ENCODE data around the gene RSAD1. TPM values are rescaled to one million over a fixed set of nuclear protein-coding genes. Genes with fewer than 3 reads are reported as not detected.
"Not testable (repeated sequence)": the region's sequence is repeated elsewhere in the genome, so short reads cannot be mapped to it uniquely, and the experiment has no call there.

The RSAD1 gene
- total RNA-seq, 4 donors from 2014 or later, result 27.3 to 41.3 (median 30.1) TPM

GRCh38 chr17:50473901-50474300 is 4.8 kb upstream of the RSAD1 start:
- Histone ChIP-seq H3K4me1 (peaks cover 22% of the 10 kb centered on the region), H3K4me3 (no peak overlapping the region), H3K36me3 (peaks cover 39% of the 10 kb centered on the region), H3K9me3 (no peaks in the 10 kb centered on the region), H3K27ac (no peak overlapping the region), H3K27me3 (no peaks in the 10 kb centered on the region)
- DNase-seq (ENCODE audit: low spot score in 2 of 2), result no peak
- TF ChIP-seq POLR2AphosphoS5 (IDR thresholded peaks at IDR 0.05) (no peak), EP300 (IDR thresholded peaks at IDR 0.05) (no peak), POLR2A (IDR thresholded peaks at IDR 0.05) (no peak), CTCF (IDR thresholded peaks at IDR 0.05) (no peak)
- 91% methylated on average over 11 of the region's 11 CpGs for WGBS

GRCh38 chr17:50474523-50474922 is 4.1 kb upstream of the RSAD1 start:
- Histone ChIP-seq H3K4me1 (peaks cover 18% of the 10 kb centered on the region), H3K4me3 (no peak overlapping the region), H3K36me3 (peaks cover 39% of the 10 kb centered on the region), H3K9me3 (no peaks in the 10 kb centered on the region), H3K27me3 (no peaks in the 10 kb centered on the region), H3K27ac (no peak overlapping the region)
- 88% methylated on average over 2 of the region's 6 CpGs for WGBS
- DNase-seq (ENCODE audit: low spot score in 2 of 2), result no peak
- TF ChIP-seq POLR2AphosphoS5 (IDR thresholded peaks at IDR 0.05), result no peak
- TF ChIP-seq POLR2A (IDR thresholded peaks at IDR 0.05), result no peak

GRCh38 chr17:50475362-50475761 is 3.3 kb upstream of the RSAD1 start:
- Histone ChIP-seq H3K9me3 (no peaks in the 10 kb centered on the region), H3K36me3 (peaks cover 39% of the 10 kb centered on the region), H3K27ac (no peak overlapping the region), H3K27me3 (no peaks in the 10 kb centered on the region), H3K4me3 (no peak overlapping the region), H3K4me1 (peaks cover 20% of the 10 kb centered on the region)
- TF ChIP-seq EP300 (IDR thresholded peaks at IDR 0.05) (no peak), POLR2AphosphoS5 (IDR thresholded peaks at IDR 0.05) (no peak)
- 83% methylated on average over 4 of the region's 4 CpGs for WGBS
- no peak for DNase-seq (ENCODE audit: low spot score in 2 of 2)

GRCh38 chr17:50475775-50476544 is 2.7 kb upstream of the RSAD1 start:
- DNase-seq (ENCODE audit: low spot score in 2 of 2); H3K27me3 ChIP-seq; H3K4me3 ChIP-seq; H3K27ac ChIP-seq; H3K9me3 ChIP-seq: not testable (repeated sequence)
- 60% methylated on average over 25 of the region's 33 CpGs for WGBS
- Histone ChIP-seq H3K4me1 (peaks cover 21% of the 10 kb centered on the region), H3K36me3 (peaks cover 39% of the 10 kb centered on the region)

GRCh38 chr17:50476545-50477315 is 1.9 kb upstream of the RSAD1 start:
- DNase-seq (ENCODE audit: low spot score in 2 of 2), result no peak
- Histone ChIP-seq H3K9me3 (no peaks in the 10 kb centered on the region), H3K36me3 (peaks cover 31% of the 10 kb centered on the region), H3K4me3 (no peak overlapping the region), H3K27me3 (no peaks in the 10 kb centered on the region), H3K4me1 (peaks cover 26% of the 10 kb centered on the region), H3K27ac (no peak overlapping the region)
- TF ChIP-seq POLR2AphosphoS5 (IDR thresholded peaks at IDR 0.05) (no peak), POLR2A (IDR thresholded peaks at IDR 0.05) (no peak), CTCF (IDR thresholded peaks at IDR 0.05) (no peak), EP300 (IDR thresholded peaks at IDR 0.05) (no peak)
- WGBS, result 77% methylated on average over 18 of the region's 18 CpGs

GRCh38 chr17:50477976-50478375 is 684 bp upstream of the RSAD1 start:
- Histone ChIP-seq H3K4me3 (peak overlapping the region; percentile 76), H3K27ac (peak overlapping the region; percentile 87), H3K9me3 (no peaks in the 10 kb centered on the region), H3K4me1 (peaks cover 38% of the 10 kb centered on the region), H3K27me3 (no peaks in the 10 kb centered on the region), H3K36me3 (peaks cover 27% of the 10 kb centered on the region)
- TF ChIP-seq CTCF (IDR thresholded peaks at IDR 0.05) (no peak), POLR2AphosphoS5 (IDR thresholded peaks at IDR 0.05) (no peak), POLR2A (IDR thresholded peaks at IDR 0.05) (no peak), EP300 (IDR thresholded peaks at IDR 0.05) (no peak)
- no peak for DNase-seq (ENCODE audit: low spot score in 2 of 2)
- 70% methylated on average over 7 of the region's 7 CpGs for WGBS

All from suprapubic skin (tissue), 4 donors.